Measurements from ENCODE around the gene MYOD1. TPM values are rescaled to one million over a fixed set of nuclear protein-coding genes. Genes with fewer than 3 reads are reported as not detected.

Gene MYOD1
- total RNA-seq, 1 experiment from 2014 or later: not detected

DNA sequence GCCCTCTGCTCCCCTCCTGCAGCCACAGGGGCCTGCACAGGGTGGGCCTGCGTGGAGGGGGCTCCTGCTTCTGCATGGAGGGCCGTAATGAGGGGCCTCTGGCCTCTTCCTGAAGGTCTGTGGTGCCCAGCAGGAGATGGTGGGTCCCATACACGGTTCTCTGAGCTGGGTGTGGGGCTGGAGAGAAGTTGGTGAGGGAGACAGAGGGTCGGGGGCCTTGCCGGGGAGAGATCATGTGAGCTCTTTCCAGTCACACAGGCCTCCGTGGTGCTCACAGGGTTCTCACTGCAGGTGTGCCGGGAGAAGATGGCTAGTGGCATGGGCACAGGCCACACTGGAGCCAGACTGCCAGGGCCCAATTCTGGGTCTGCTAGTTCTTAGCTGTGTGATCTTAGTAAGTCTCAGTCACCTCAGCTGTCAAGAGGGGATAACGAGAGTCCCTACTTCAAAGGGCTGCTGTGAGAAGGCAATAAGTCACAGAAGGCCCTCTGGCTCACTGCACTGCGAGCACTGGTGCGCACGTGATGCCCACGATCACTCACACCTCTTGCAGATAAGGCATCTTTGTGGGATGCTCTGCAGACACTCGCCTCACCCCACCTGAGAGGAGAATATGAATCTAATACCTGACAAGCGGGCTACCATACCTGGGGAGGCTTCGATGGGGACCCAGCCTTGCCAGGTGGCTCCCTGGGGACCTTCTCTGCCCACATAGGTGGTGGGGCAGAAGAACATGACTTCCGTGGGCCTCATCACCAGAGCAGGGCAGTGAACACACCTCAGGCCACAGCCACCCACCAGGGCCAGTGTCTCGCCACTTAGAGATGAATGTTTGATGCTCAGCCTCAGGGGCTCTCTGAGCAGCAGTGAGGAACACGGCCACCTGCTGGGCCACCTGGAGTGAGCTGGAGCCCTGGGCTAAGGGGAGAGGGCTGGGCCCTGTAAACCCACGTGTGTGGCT is 29.7 kb downstream of the MYOD1 start (continued):
- TF ChIP-seq, protein P1, sequence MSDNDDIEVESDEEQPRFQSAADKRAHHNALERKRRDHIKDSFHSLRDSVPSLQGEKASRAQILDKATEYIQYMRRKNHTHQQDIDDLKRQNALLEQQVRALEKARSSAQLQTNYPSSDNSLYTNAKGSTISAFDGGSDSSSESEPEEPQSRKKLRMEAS (IDR thresholded peaks at IDR 0.05): no peak
- TF ChIP-seq TCF7L2 (IDR thresholded peaks at IDR 0.05; ENCODE audit: borderline replicate concordance, extremely low read depth, insufficient read depth, insufficient read length) (no peak), ZFX (IDR thresholded peaks at IDR 0.05) (no peak)

DNA sequence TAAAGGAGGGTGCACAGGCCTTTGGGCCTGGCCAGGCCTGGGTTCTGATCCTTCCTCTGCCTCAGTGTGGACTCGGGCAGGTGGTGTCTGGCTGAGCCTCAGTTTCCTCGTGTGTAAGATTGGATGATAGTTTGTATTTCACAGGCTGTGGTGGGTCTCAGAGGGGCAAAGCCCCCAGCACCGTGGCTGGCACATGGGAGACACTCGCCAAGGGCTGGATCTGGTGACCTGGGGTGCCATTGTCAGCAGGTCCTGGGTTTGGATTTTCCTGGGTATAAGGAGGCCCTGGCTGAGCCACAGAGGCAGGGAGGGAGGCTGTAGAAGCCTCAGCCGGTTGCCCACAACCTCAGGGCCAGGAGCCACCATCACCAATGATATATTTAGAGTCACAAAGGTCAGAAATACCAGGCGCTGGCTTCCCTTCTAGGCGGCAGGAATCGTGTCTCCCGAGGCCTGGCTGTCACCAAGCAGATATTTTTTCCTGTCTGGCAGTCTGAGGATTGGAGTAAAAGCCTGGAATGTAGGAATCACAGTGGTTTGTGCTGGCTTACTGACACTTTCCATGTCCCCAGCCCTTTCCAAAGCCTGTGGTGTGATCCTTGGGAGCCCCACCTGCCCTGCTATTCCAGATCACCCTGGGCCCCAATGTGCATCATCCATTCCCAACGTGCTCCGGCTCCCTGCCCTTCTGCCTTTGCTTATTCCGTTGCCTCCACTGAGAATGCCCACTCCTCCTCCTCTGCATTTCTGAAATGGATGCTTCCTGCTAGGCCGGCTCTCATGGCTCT is 30.8 kb downstream of the MYOD1 start:
- CTCF ChIA-PET: no interaction called here
- Histone ChIP-seq H3K79me2 (ENCODE audit: insufficient read depth, low read length) (no peaks in the 10 kb centered on the region), H3K27ac (ENCODE audit: low read depth, low read length) (no peak overlapping the region), H3K27me3 (ENCODE audit: insufficient read depth, low read length) (peaks cover 13% of the 10 kb centered on the region; the same call in 1 of the 2 replicates), H4K20me1 (ENCODE audit: insufficient read depth) (no peaks in the 10 kb centered on the region), H3K9me3 (ENCODE audit: control insufficient read depth in 1 of 2, insufficient read depth in 1 of 2, low read depth in 1 of 2, low read length in 2 of 2) (no peaks in the 10 kb centered on the region), H3K4me2 (ENCODE audit: low read length) (no peak overlapping the region), H3K9me2 (ENCODE audit: insufficient read depth) (no peaks in the 10 kb centered on the region), H3K36me3 (ENCODE audit: control insufficient read depth in 1 of 2, insufficient read depth in 2 of 2, low read length in 2 of 2) (no peaks in the 10 kb centered on the region), H3K4me3 (replicated peaks in 1 of 2; ENCODE audit: low read depth in 1 of 2, low read length in 2 of 2) (no peak overlapping the region), H3K4me1 (ENCODE audit: control insufficient read depth in 1 of 2, insufficient read depth in 2 of 2, low read length in 2 of 2) (no peaks in the 10 kb centered on the region), H2AFZ (ENCODE audit: low read depth, low read length, poor library complexity, severe bottlenecking) (no peak overlapping the region), H3K9ac (ENCODE audit: low read length) (no peak overlapping the region)
- intact Hi-C loops (cut with micrococcal nuclease): no loop called here
- POLR2A ChIA-PET: no interaction called here
- DNase-seq (ENCODE audit: low read depth, low spot score) (no peak), ATAC-seq (no peak)
- RAD21 ChIA-PET (ENCODE audit: low non-redundant PET in 1 of 2, low total read pairs in 2 of 2, uncharacterized antibody in 2 of 2, unreplicated experiment in 2 of 2): no interaction called here
- BruUV-seq (replicated peaks): no TSS peak
- TF ChIP-seq ELF1 (IDR thresholded peaks at IDR 0.05; ENCODE audit: borderline replicate concordance, low read depth) (no peak), CEBPB (IDR thresholded peaks at IDR 0.05; ENCODE audit: low read depth) (no peak), JUND (IDR thresholded peaks at IDR 0.05) (no peak), POLR2A (IDR thresholded peaks at IDR 0.05; ENCODE audit: borderline replicate concordance, extremely low read depth, insufficient read depth, insufficient read length) (no peak), POLR2AphosphoS5 (IDR thresholded peaks at IDR 0.05; ENCODE audit: low read depth, low read length) (no peak), SRF (IDR thresholded peaks at IDR 0.05; ENCODE audit: low read depth) (no peak), RAD21 (IDR thresholded peaks at IDR 0.05; ENCODE audit: low read depth) (no peak), EGR1 (IDR thresholded peaks at IDR 0.05; ENCODE audit: low read depth) (no peak), SP1 (IDR thresholded peaks at IDR 0.05; ENCODE audit: low read depth) (no peak)
- TF ChIP-seq, protein P2, sequence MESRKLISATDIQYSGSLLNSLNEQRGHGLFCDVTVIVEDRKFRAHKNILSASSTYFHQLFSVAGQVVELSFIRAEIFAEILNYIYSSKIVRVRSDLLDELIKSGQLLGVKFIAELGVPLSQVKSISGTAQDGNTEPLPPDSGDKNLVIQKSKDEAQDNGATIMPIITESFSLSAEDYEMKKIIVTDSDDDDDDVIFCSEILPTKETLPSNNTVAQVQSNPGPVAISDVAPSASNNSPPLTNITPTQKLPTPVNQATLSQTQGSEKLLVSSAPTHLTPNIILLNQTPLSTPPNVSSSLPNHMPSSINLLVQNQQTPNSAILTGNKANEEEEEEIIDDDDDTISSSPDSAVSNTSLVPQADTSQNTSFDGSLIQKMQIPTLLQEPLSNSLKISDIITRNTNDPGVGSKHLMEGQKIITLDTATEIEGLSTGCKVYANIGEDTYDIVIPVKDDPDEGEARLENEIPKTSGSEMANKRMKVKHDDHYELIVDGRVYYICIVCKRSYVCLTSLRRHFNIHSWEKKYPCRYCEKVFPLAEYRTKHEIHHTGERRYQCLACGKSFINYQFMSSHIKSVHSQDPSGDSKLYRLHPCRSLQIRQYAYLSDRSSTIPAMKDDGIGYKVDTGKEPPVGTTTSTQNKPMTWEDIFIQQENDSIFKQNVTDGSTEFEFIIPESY (IDR thresholded peaks at IDR 0.05; ENCODE audit: extremely low read depth, insufficient replicate concordance, low read length): no peak
- TF ChIP-seq, protein P1 (IDR thresholded peaks at IDR 0.05): no peak
- TF ChIP-seq, protein P3, sequence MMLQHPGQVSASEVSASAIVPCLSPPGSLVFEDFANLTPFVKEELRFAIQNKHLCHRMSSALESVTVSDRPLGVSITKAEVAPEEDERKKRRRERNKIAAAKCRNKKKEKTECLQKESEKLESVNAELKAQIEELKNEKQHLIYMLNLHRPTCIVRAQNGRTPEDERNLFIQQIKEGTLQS (IDR thresholded peaks at IDR 0.05): no peak
- TF ChIP-seq, protein P4, sequence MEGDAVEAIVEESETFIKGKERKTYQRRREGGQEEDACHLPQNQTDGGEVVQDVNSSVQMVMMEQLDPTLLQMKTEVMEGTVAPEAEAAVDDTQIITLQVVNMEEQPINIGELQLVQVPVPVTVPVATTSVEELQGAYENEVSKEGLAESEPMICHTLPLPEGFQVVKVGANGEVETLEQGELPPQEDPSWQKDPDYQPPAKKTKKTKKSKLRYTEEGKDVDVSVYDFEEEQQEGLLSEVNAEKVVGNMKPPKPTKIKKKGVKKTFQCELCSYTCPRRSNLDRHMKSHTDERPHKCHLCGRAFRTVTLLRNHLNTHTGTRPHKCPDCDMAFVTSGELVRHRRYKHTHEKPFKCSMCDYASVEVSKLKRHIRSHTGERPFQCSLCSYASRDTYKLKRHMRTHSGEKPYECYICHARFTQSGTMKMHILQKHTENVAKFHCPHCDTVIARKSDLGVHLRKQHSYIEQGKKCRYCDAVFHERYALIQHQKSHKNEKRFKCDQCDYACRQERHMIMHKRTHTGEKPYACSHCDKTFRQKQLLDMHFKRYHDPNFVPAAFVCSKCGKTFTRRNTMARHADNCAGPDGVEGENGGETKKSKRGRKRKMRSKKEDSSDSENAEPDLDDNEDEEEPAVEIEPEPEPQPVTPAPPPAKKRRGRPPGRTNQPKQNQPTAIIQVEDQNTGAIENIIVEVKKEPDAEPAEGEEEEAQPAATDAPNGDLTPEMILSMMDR (IDR thresholded peaks at IDR 0.05 in 2 of 3, conservative IDR thresholded peaks at IDR 0.05 in 1 of 3; ENCODE audit: borderline replicate concordance in 1 of 3, insufficient read depth in 1 of 3, low read depth in 2 of 3, low read length in 2 of 3): no peak
